ENCODE measurements around the gene KCNJ5. TPM values are rescaled to one million over a fixed set of nuclear protein-coding genes. Genes with fewer than 3 reads are reported as not detected.
"Not testable (repeated sequence)": the region's sequence is repeated elsewhere in the genome, so short reads cannot be mapped to it uniquely, and the experiment has no call there.

KCNJ5 gene
- total RNA-seq, 4 donors from 2014 or later, result 0.47 to 1.9 TPM; not detected in 2

- DNase-seq, result no peak
- TF ChIP-seq CTCF (IDR thresholded peaks at IDR 0.05) (no peak), POLR2A (IDR thresholded peaks at IDR 0.05) (no peak)
- 40 to 86% methylated on average over 1 to 2 of the region's 2 CpGs for WGBS, 2 donors
These were observed 25.5 kb downstream of the KCNJ5 start for GRCh38 chr11:128916681-128917080.

GRCh38 chr11:128917144-128917724 is 26.1 kb downstream of the KCNJ5 start:
- intact Hi-C loops (cut with DNase I), result no loop called here
- H3K4me1 ChIP-seq, result peaks cover 8 to 42% (median 14%) of the 10 kb centered on the region in 3 donors
- no peaks in the 10 kb centered on the region for H3K36me3 ChIP-seq
- no peak for DNase-seq
- no peak for TF ChIP-seq POLR2A (IDR thresholded peaks at IDR 0.05)
- no peak for TF ChIP-seq CTCF (IDR thresholded peaks at IDR 0.05)
- 63 to 83% methylated on average over 1 to 4 of the region's 5 CpGs for WGBS, 2 donors
- H3K27ac ChIP-seq, result no peak overlapping the region
- H3K9me3 ChIP-seq, result no peaks in the 10 kb centered on the region
- H3K4me3 ChIP-seq, result no peak overlapping the region
- no peaks in the 10 kb centered on the region for H3K27me3 ChIP-seq

More at GRCh38 chr11:128916681-128917080, 25.5 kb downstream of the KCNJ5 start:
- no peaks in the 10 kb centered on the region for H3K27me3 ChIP-seq
- intact Hi-C loops (cut with DNase I), result no loop called here
- H3K4me3 ChIP-seq, result no peak overlapping the region
- H3K27ac ChIP-seq, result no peak overlapping the region
- H3K36me3 ChIP-seq, result no peaks in the 10 kb centered on the region
- H3K4me1 ChIP-seq, result peaks cover 8 to 42% (median 14%) of the 10 kb centered on the region in 3 donors
- no peaks in the 10 kb centered on the region for H3K9me3 ChIP-seq

- H3K4me3 ChIP-seq, result no peak overlapping the region
- H3K36me3 ChIP-seq, result no peaks in the 10 kb centered on the region
- intact Hi-C loops (cut with DNase I), result no loop called here
- no peaks in the 10 kb centered on the region for H3K27me3 ChIP-seq
- no peaks in the 10 kb centered on the region for H3K9me3 ChIP-seq
- TF ChIP-seq CTCF (IDR thresholded peaks at IDR 0.05) (no peak), POLR2A (IDR thresholded peaks at IDR 0.05) (no peak)
- peaks cover 1 to 31% (median 14%) of the 10 kb centered on the region in 3 donors for H3K4me1 ChIP-seq
- DNase-seq, result no peak
- no peak overlapping the region for H3K27ac ChIP-seq
- 0 to 33% methylated on average over 3 to 4 of the region's 5 CpGs for WGBS, 2 donors
These were observed 28.1 kb downstream of the KCNJ5 start for GRCh38 chr11:128919216-128919615.

- H3K4me3 ChIP-seq; DNase-seq; intact Hi-C loops (cut with DNase I); H3K27me3 ChIP-seq; H3K9me3 ChIP-seq; H3K27ac ChIP-seq; H3K36me3 ChIP-seq: not testable (repeated sequence)
- H3K4me1 ChIP-seq, result peaks cover 0 to 27% (median 13%) of the 10 kb centered on the region in 3 donors
- WGBS, 2 donors, result 55 to 74% methylated on average over 7 of the region's 7 CpGs
These were observed 28.5 kb downstream of the KCNJ5 start for GRCh38 chr11:128919635-128920034.

GRCh38 chr11:128920666-128921065 is 29.5 kb downstream of the KCNJ5 start:
- H3K4me1 ChIP-seq, result peaks cover 0 to 18% (median 7%) of the 10 kb centered on the region in 3 donors
- DNase-seq, result no peak
- intact Hi-C loops (cut with DNase I), result no loop called here
- H3K4me3 ChIP-seq, result no peak overlapping the region
- no peaks in the 10 kb centered on the region for H3K36me3 ChIP-seq
- TF ChIP-seq CTCF (IDR thresholded peaks at IDR 0.05), result no peak
- no peak for TF ChIP-seq POLR2A (IDR thresholded peaks at IDR 0.05)
- 91 to 92% methylated on average over 14 to 15 of the region's 15 CpGs for WGBS, 2 donors
- H3K27me3 ChIP-seq, result no peaks in the 10 kb centered on the region
- H3K9me3 ChIP-seq, result no peaks in the 10 kb centered on the region
- no peak overlapping the region for H3K27ac ChIP-seq

GRCh38 chr11:128921793-128922192 is 30.6 kb downstream of the KCNJ5 start:
- TF ChIP-seq CTCF (IDR thresholded peaks at IDR 0.05) (no peak), POLR2A (IDR thresholded peaks at IDR 0.05) (no peak)
- H3K36me3 ChIP-seq, result no peaks in the 10 kb centered on the region

More at GRCh38 chr11:128921793-128922192, 30.6 kb downstream of the KCNJ5 start:
- no peaks in the 10 kb centered on the region for H3K9me3 ChIP-seq
- no peak for DNase-seq
- intact Hi-C loops (cut with DNase I), result no loop called here
- no peak overlapping the region for H3K27ac ChIP-seq
- 78 to 82% methylated on average over 2 to 4 of the region's 4 CpGs for WGBS, 2 donors
- no peaks in the 10 kb centered on the region for H3K27me3 ChIP-seq
- H3K4me3 ChIP-seq, result no peak overlapping the region
- H3K4me1 ChIP-seq, result peaks cover 0 to 18% (median 7%) of the 10 kb centered on the region in 3 donors
